Fibroblast of lung (primary cell): ENCODE results near the gene ARHGEF6. TPM values are rescaled to one million over a fixed set of nuclear protein-coding genes. Genes with fewer than 3 reads are reported as not detected.
"Not testable (repeated sequence)": the region's sequence is repeated elsewhere in the genome, so short reads cannot be mapped to it uniquely, and the experiment has no call there.

Experiments used
- DNase-seq, 2 donors: peaks; one replicate each; pipeline versions ENCODE4 v3.0.0 to v3.0.0-alpha.2; 2010; ENCODE audit warnings: low read depth in 2 of 2
- H2AFZ ChIP-seq: 2 replicates; pipeline ENCODE4 v1.5.1; 2012; ENCODE audit warnings: low read length, control low read depth, inconsistent platforms
- H3K27ac ChIP-seq: 2 replicates; pipeline ENCODE4 v1.5.1; 2011; ENCODE audit warnings: low read length, control low read depth; ENCODE audit not compliant: insufficient read depth
- H3K27me3 ChIP-seq: 2 replicates; pipeline ENCODE4 v1.5.1; 2011; ENCODE audit warnings: mild to moderate bottlenecking, low read length; ENCODE audit not compliant: control insufficient read depth, insufficient read depth
- H3K36me3 ChIP-seq: 2 replicates; pipeline ENCODE4 v1.5.1; 2011; ENCODE audit warnings: low read length; ENCODE audit not compliant: control insufficient read depth, insufficient read depth
- H3K4me1 ChIP-seq: 2 replicates; pipeline ENCODE4 v1.5.1; 2011; ENCODE audit warnings: low read length; ENCODE audit not compliant: control insufficient read depth, insufficient read depth; ENCODE audit errors: extremely low read depth
- H3K4me2 ChIP-seq: 2 replicates; pipeline ENCODE4 v1.5.1; 2011; ENCODE audit warnings: low read length, control low read depth; ENCODE audit not compliant: insufficient read depth; ENCODE audit errors: extremely low read depth
- H3K4me3 ChIP-seq, 4 experiments: fragments of 200-600 bp in 1 of 4; sonication (generic) in 1 of 4; replicated peaks in 1 of 4; 2 replicates each; pipeline ENCODE4 v1.5.1; 2011 to 2016; ENCODE audit warnings: low read length in 4 of 4, low read depth in 3 of 4, mild to moderate bottlenecking in 3 of 4, control low read depth in 2 of 4, inconsistent platforms in 1 of 4, mixed read lengths in 1 of 4; ENCODE audit not compliant: insufficient read depth in 1 of 4; ENCODE audit errors: control extremely low read depth in 1 of 4
- H3K79me2 ChIP-seq: 2 replicates; pipeline ENCODE4 v1.5.1; 2012; ENCODE audit warnings: mild to moderate bottlenecking, low read length, inconsistent platforms; ENCODE audit not compliant: control insufficient read depth, insufficient read depth
- H3K9ac ChIP-seq: 2 replicates; pipeline ENCODE4 v1.5.1; 2011; ENCODE audit warnings: mild to moderate bottlenecking, low read length, control low read depth; ENCODE audit not compliant: insufficient read depth
- H3K9me3 ChIP-seq: 2 replicates; pipeline ENCODE4 v1.5.1; 2012; ENCODE audit warnings: low read depth, low read length; ENCODE audit not compliant: control insufficient read depth, insufficient read depth
- H4K20me1 ChIP-seq: 2 replicates; pipeline ENCODE4 v1.5.1; 2011; ENCODE audit warnings: low read length; ENCODE audit not compliant: control insufficient read depth, insufficient read depth; ENCODE audit errors: extremely low read depth
- CTCF ChIP-seq, 2 donors: IDR thresholded peaks in 1 of 2; conservative IDR thresholded peaks in 1 of 2; 1 replicate in 1 of 2; 2 replicates in 1 of 2; pipeline ENCODE4 v1.5.1; 2011 to 2012; ENCODE audit warnings: low read length in 2 of 2, control low read depth in 1 of 2, inconsistent platforms in 1 of 2, low read depth in 1 of 2, mild to moderate bottlenecking in 1 of 2
- EZH2 ChIP-seq: IDR thresholded peaks from 2 replicates; pipeline ENCODE4 v1.5.1; 2012; ENCODE audit warnings: low read length, control low read depth, mild to moderate bottlenecking; ENCODE audit errors: missing control alignments
- polyA plus RNA-seq, 2 donors: library from polyadenylated mRNA; depleted of rRNA in 1 of 2; stranded (reverse) in 1 of 2; unstranded in 1 of 2; fragments of >200 nt; gene quantifications; 2 replicates each; pipeline ENCODE4 v1.2.1, GENCODE V29; 2011 to 2012; ENCODE audit warnings: missing spikeins in 1 of 2
- total RNA-seq: library from RNA; depleted of rRNA; stranded (reverse); fragments of >200 nt; gene quantifications from 2 replicates; pipeline ENCODE4 v1.2.1, GENCODE V29; 2014

Gene ARHGEF6
- total and polyA plus RNA-seq, 2 donors (not counting 1 experiment from before 2014, with no cell fraction given), result 30.1 to 32.5 TPM

- H2AFZ ChIP-seq, result no peak overlapping the region
- DNase-seq, result peak in 1 of 2 donors; percentile 26
These were observed 41.8 kb upstream of the ARHGEF6 start for GRCh38 chrX:136822337-136823095.

GRCh38 chrX:136819756-136820155 lies 39.0 kb upstream of the ARHGEF6 start:
- H3K9me3 ChIP-seq, H3K4me1 ChIP-seq, H4K20me1 ChIP-seq, H3K79me2 ChIP-seq, H3K27me3 ChIP-seq, H3K4me2 ChIP-seq, H3K9ac ChIP-seq, H3K36me3 ChIP-seq, H3K4me3 ChIP-seq, H2AFZ ChIP-seq, DNase-seq, H3K27ac ChIP-seq: not testable (repeated sequence)

More at GRCh38 chrX:136822337-136823095, 41.8 kb upstream of the ARHGEF6 start:
- Histone ChIP-seq H3K27me3 (no peaks in the 10 kb centered on the region), H3K9me3 (no peaks in the 10 kb centered on the region), H3K9ac (no peak overlapping the region), H3K4me1 (no peaks in the 10 kb centered on the region), H3K27ac (no peak overlapping the region), H3K4me2 (no peak overlapping the region), H3K4me3 (no peak overlapping the region), H3K79me2 (no peaks in the 10 kb centered on the region), H3K36me3 (no peaks in the 10 kb centered on the region), H4K20me1 (no peaks in the 10 kb centered on the region)
- TF ChIP-seq CTCF (conservative IDR thresholded peaks at IDR 0.05 in 1 of 2, IDR thresholded peaks at IDR 0.05 in 1 of 2; ENCODE audit: low read depth in 1 of 2, low read length in 2 of 2), result no peak
- TF ChIP-seq EZH2, result no peak

- H3K27me3 ChIP-seq, result no peaks in the 10 kb centered on the region
- no peak overlapping the region for H3K27ac ChIP-seq
- H3K4me1 ChIP-seq, result no peaks in the 10 kb centered on the region
- no peak for TF ChIP-seq EZH2
- no peak overlapping the region for H3K4me3 ChIP-seq
- no peaks in the 10 kb centered on the region for H4K20me1 ChIP-seq
- no peak overlapping the region for H3K9ac ChIP-seq
- H3K4me2 ChIP-seq, result no peak overlapping the region
- H2AFZ ChIP-seq, result no peak overlapping the region
- H3K9me3 ChIP-seq, result no peaks in the 10 kb centered on the region
- H3K79me2 ChIP-seq, result no peaks in the 10 kb centered on the region
- H3K36me3 ChIP-seq, result no peaks in the 10 kb centered on the region
- no peak for DNase-seq
These were observed 38.4 kb upstream of the ARHGEF6 start for GRCh38 chrX:136819031-136819703.

GRCh38 chrX:136816975-136817374 lies 36.2 kb upstream of the ARHGEF6 start:
- TF ChIP-seq CTCF (conservative IDR thresholded peaks at IDR 0.05 in 1 of 2, IDR thresholded peaks at IDR 0.05 in 1 of 2; ENCODE audit: low read depth in 1 of 2, low read length in 2 of 2) (no peak), EZH2 (no peak)
- no peak overlapping the region for H3K27ac ChIP-seq

More at GRCh38 chrX:136816975-136817374, 36.2 kb upstream of the ARHGEF6 start:
- no peaks in the 10 kb centered on the region for H3K9me3 ChIP-seq
- peak; percentile 25 to 45 for DNase-seq
- H3K4me2 ChIP-seq, result no peak overlapping the region
- no peaks in the 10 kb centered on the region for H3K4me1 ChIP-seq
- H3K27me3 ChIP-seq, result no peaks in the 10 kb centered on the region
- H4K20me1 ChIP-seq, result no peaks in the 10 kb centered on the region
- no peak overlapping the region for H3K4me3 ChIP-seq
- H2AFZ ChIP-seq, result no peak overlapping the region
- no peak overlapping the region for H3K9ac ChIP-seq
- H3K36me3 ChIP-seq, result no peaks in the 10 kb centered on the region
- H3K79me2 ChIP-seq, result no peaks in the 10 kb centered on the region
